Heart left ventricle (tissue), 13 donors: ENCODE results near the gene RXFP1.

Source experiments
- POLR2A ChIP-seq, 2 donors: fragments of 450-650 bp; IDR thresholded peaks; one replicate each; pipeline ENCODE4 v1.6.1; 2017; ENCODE audit warnings: antibody characterized with exemption in 2 of 2, mild to moderate bottlenecking in 2 of 2, moderate library complexity in 2 of 2
- TF ChIP-seq, protein P1 (sequence below), 12 donors: fragments of 200-600 bp; sonication (generic) in 4 of 12; IDR thresholded peaks; one replicate each; pipeline versions ENCODE4 v1.5.0 to v1.8.0; 2018 to 2022; ENCODE audit warnings: antibody characterized with exemption in 12 of 12, mild to moderate bottlenecking in 5 of 12
- donor health status: ischemic (EF 13 %, LVEDD 7.1; RV severe dilation, severe dysfunction).
- donor health status: DM: no; HTN: yes; CAD: no.
- donor health status: DM: no; HTN: no; CAD: no.
- donor health status: ischemic (EF 25% LVEDD 6.9; RV normal size, moderate dysfunction).
- donor health status: ischemic (EF 25% LVEDD 5.7; RV mildly dilated, moderate dysfunction).
- donor health status: ischemic (EF 35%, LVEDD 5.7; RV mildly dilated, moderate dysfunction).
- donor health status: nonischemic (EF 11% LVEDD 7.7; RV severe dilation, severe dysfunction).
- donor health status: DM: yes; HTN: yes; CAD: no.
- donor health status: PGD.
- donor health status: ischemic (EF 29% LVEDD 5.4; RV normal size, mild dysfunction).
- donor health status: nonischemic (EF 23%, LVEDD 6.1; RV moderate dilation, normal function).

DNA sequence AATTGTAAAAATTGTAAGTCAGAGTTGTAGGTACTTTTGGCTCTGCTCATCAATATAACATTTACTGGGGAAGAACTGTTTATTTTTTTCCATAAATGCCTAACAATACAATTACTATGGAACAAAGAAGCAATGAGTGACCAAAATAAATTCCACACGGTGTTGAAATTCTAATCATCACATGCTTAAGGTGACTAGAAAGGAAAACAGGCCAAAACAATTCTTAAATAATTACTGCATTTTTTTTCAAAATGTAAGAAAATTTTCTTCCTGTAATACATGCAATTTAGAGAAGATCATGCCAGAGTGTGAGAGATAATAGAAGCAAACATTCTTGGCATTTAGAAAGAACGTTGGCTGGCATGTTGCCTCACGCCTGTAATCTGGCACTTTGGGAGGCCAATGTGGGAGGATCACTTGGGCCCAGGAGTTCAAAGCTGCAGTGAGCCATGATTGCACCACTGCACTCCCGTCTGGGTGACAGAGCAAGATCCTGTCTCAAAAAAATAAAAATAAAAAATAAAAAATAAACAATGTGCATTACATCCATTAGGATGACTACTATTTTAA is 127.5 kb downstream of the RXFP1 start:
- TF ChIP-seq, protein P1, sequence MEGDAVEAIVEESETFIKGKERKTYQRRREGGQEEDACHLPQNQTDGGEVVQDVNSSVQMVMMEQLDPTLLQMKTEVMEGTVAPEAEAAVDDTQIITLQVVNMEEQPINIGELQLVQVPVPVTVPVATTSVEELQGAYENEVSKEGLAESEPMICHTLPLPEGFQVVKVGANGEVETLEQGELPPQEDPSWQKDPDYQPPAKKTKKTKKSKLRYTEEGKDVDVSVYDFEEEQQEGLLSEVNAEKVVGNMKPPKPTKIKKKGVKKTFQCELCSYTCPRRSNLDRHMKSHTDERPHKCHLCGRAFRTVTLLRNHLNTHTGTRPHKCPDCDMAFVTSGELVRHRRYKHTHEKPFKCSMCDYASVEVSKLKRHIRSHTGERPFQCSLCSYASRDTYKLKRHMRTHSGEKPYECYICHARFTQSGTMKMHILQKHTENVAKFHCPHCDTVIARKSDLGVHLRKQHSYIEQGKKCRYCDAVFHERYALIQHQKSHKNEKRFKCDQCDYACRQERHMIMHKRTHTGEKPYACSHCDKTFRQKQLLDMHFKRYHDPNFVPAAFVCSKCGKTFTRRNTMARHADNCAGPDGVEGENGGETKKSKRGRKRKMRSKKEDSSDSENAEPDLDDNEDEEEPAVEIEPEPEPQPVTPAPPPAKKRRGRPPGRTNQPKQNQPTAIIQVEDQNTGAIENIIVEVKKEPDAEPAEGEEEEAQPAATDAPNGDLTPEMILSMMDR (IDR thresholded peaks at IDR 0.05), result no peak
- no peak for TF ChIP-seq POLR2A (IDR thresholded peaks at IDR 0.05)
